Common myeloid progenitor, CD34-positive (primary cell): ENCODE measurements around the gene CNOT4.
A peak's percentile ranks its signal among the peaks of the same experiment; 100 is the strongest.

ENCODE experiments used
- CTCF ChIA-PET: fragments of 350-600 bp; sonication (Branson Sonifier 250); formaldehyde crosslinking; loops from one replicate; lab custom pipeline; 2021; ENCODE audit warnings: antibody characterized with exemption; lab: Charles Lee
- POLR2A ChIA-PET: fragments of 350-600 bp; sonication (Branson Sonifier 250); formaldehyde crosslinking; loops from one replicate; lab custom pipeline; 2021; ENCODE audit warnings: antibody characterized with exemption; lab: Charles Lee
- DNase-seq, 3 donors: peaks; one replicate each; pipeline versions ENCODE4 v3.0.0 to v3.0.0-alpha.2; 2013
- H3K27ac ChIP-seq, 2 experiments: 1 replicate in 1 of 2; 2 replicates in 1 of 2; pipeline ENCODE4 v1.7.0; 2013; ENCODE audit warnings: inconsistent platforms in 2 of 2, low read length in 2 of 2, mild to moderate bottlenecking in 2 of 2, low read depth in 1 of 2, moderate library complexity in 1 of 2; ENCODE audit not compliant: severe bottlenecking in 2 of 2, insufficient read depth in 1 of 2, poor library complexity in 1 of 2
- H3K27me3 ChIP-seq, 5 experiments: replicated peaks in 2 of 5; 1 replicate in 3 of 5; 2 replicates in 2 of 5; pipeline versions ENCODE4 v1.6.1 to v1.7.0; 2013; ENCODE audit warnings: low read length in 4 of 5, mild to moderate bottlenecking in 2 of 5, moderate library complexity in 2 of 5, inconsistent platforms in 1 of 5; ENCODE audit not compliant: insufficient read depth in 5 of 5, control insufficient read depth in 4 of 5
- H3K36me3 ChIP-seq, 4 experiments: 1 replicate in 2 of 4; 2 replicates in 2 of 4; pipeline versions ENCODE4 v1.6.1 to v1.7.0; 2013; ENCODE audit warnings: low read length in 3 of 4, control low read depth in 1 of 4, mild to moderate bottlenecking in 1 of 4; ENCODE audit not compliant: control insufficient read depth in 4 of 4, insufficient read depth in 4 of 4
- H3K4me1 ChIP-seq, 4 experiments: 1 replicate in 3 of 4; 2 replicates in 1 of 4; pipeline versions ENCODE4 v1.6.1 to v1.7.1; 2013; ENCODE audit warnings: low read length in 3 of 4, mild to moderate bottlenecking in 3 of 4, control low read depth in 1 of 4, inconsistent platforms in 1 of 4, moderate library complexity in 1 of 4; ENCODE audit not compliant: control insufficient read depth in 4 of 4, insufficient read depth in 4 of 4; ENCODE audit errors: control extremely low read depth in 1 of 4
- H3K4me3 ChIP-seq, 7 experiments: 1 replicate in 4 of 7; 2 replicates in 3 of 7; pipeline versions ENCODE4 v1.5.1 to v1.7.0; 2013; ENCODE audit warnings: mild to moderate bottlenecking in 7 of 7, low read length in 6 of 7, moderate library complexity in 6 of 7, inconsistent platforms in 2 of 7, low read depth in 2 of 7, control low read depth in 1 of 7; ENCODE audit not compliant: insufficient read depth in 4 of 7, control insufficient read depth in 1 of 7; ENCODE audit errors: extremely low read depth in 1 of 7
- H3K9me3 ChIP-seq, 5 experiments: 1 replicate in 4 of 5; 2 replicates in 1 of 5; pipeline versions ENCODE4 v1.6.1 to v1.7.1; 2013; ENCODE audit warnings: low read length in 4 of 5, mild to moderate bottlenecking in 2 of 5, inconsistent platforms in 1 of 5, low read depth in 1 of 5, moderate library complexity in 1 of 5; ENCODE audit not compliant: control insufficient read depth in 4 of 5, insufficient read depth in 2 of 5; ENCODE audit errors: control extremely low read depth in 1 of 5
- WGBS: methylation state at CpG from one replicate; pipeline ENCODE4 v1.1.5; 2013; ENCODE audit not compliant: insufficient coverage; 5-methylcytosine and 5-hydroxymethylcytosine counted together

The CNOT4 gene

DNA sequence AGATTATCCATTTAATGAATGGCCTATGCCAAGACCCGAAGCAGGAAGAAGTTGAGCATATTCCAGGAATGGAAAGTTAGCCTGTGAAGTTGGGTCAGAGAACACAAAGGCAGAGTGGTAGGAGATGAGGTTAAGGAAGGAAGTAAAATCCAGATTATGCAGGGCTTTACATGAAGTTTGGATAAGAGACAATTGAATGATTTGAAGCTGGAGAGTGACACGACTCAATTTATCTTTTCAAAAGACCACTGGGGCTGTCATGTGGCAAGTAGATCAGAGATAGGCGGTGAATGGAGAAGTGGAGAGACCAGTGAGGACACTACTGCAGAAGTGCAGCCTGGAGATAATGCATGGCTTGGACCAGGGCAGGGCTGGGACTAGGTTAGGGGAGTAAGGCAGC is 7.2 kb upstream of the CNOT4 start:
- Histone ChIP-seq H3K27me3 (no peaks in the 10 kb centered on the region), H3K4me1 (no peaks in the 10 kb centered on the region), H3K36me3 (no peaks in the 10 kb centered on the region), H3K27ac (no peak overlapping the region), H3K4me3 (no peak overlapping the region), H3K9me3 (no peaks in the 10 kb centered on the region)
- DNase-seq = peak in 2 of 3 donors; percentile 9 to 28
- 82% methylated on average over 3 of the region's 3 CpGs for WGBS
- ChIA-PET CTCF (no interaction called here), POLR2A (no interaction called here)

DNA sequence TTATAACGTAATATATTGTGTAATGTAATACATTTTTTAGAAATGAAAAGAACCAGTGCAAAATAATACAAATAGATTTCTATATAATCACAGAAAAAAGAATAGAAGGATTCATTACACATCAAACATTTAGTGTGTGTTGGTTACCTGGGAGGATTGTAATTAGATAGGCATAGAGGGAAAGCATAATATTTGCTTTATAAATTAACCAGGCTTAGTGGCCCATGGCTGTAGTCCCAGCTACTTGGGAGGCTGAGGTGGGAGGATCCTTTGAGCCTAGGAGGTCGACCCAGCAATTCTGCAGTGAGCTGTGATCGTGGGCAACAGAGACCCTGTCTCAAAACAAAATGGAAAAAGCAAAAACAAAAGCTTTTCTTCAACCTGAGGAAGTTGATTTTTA is 5.0 kb upstream of the CNOT4 start:
- POLR2A ChIA-PET = interaction anchor here (0.8 kb wide), 1 partner anchor 43 kb away, joined by 5 read pairs; the partner anchor contains the start of gene NUP205
- 100% methylated on average over 1 of the region's 3 CpGs for WGBS

DNA sequence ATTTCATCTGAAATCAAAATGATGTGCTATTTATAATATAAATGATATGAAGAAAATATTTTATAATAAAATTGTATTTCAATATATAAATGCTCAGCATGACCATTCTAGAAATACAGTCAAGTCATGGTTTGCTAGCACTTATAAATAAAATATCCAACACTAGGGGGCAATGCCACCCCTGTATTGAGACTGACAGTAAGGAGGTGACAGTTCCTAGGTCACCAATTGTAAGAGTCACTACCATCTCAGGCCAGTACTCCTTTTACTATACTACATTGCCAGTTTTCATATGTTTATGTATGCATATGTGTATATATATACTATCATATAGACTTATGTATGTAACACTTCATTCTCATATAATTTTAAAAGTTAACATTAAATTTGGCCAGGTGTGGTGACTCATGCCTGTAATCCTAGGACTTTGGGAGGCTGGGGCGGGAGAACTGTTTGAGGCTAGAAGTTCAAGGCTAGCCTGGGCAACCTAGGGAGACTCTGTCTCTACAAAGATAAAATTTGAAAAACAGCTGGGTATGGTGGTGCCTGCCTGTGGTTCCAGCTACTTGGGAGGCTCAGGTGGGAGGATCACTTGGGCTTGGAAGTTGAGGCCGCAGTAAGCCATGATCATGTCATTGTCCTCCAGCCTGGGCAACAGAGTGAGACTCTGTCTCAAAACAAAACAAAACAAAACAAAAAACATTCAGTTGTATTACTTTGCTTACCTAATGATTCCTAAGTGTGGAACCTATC is 2.4 kb upstream of the CNOT4 start:
- POLR2A ChIA-PET = no interaction called here

More for the DNA sequence above, 5.0 kb upstream of the CNOT4 start:
- H3K4me3 ChIP-seq = no peak overlapping the region
- peaks cover 4 to 10% (median 7%) of the 10 kb centered on the region in 4 experiments for H3K4me1 ChIP-seq
- CTCF ChIA-PET = interaction anchor here (1.0 to 2.0 kb wide), 3 partner anchors 45 to 130 kb away, joined by 3 to 6 read pairs (median 3); no protein-coding TSS in a partner anchor
- no peak overlapping the region for H3K27ac ChIP-seq
- H3K36me3 ChIP-seq = no peaks in the 10 kb centered on the region
- H3K9me3 ChIP-seq = no peaks in the 10 kb centered on the region
- DNase-seq = no peak
- H3K27me3 ChIP-seq = no peaks in the 10 kb centered on the region

DNA sequence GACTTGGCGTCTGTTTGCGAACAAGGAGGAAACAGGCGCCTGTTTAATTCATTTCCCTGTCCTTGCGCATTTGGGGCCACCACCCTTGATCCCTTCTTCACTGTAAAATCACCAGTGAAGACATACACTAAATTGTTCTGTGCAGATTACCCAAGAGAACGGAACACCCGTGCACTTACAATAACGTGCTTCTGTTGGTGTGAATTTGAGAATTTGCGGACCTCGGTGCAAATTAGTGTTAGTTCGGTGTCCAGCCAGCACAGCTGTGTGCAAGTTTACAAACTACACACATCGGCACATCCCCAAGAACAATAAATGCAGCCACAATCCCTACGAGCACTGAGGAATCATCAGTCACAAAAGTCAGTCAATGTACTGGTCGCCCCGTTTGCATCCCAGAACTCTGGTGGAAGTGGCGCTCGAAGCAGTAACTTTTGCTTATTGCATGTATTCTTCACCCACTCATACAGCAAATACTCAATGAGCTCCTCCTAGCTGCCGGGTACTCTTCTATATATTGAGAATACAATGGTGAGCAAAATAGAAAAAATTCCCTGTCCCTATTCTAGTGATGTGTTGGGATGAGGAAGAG is 786 bp upstream of the CNOT4 start:
- H3K9me3 ChIP-seq = no peaks in the 10 kb centered on the region
- CTCF ChIA-PET = interaction anchor here (0.6 to 1.4 kb wide), 9 partner anchors 10 to 215 kb away, joined by 3 to 5 read pairs (median 4); no protein-coding TSS in a partner anchor
- no peaks in the 10 kb centered on the region for H3K27me3 ChIP-seq
- peaks cover 10 to 33% (median 19%) of the 10 kb centered on the region in 4 experiments for H3K4me1 ChIP-seq
- H3K36me3 ChIP-seq = no peaks in the 10 kb centered on the region
- peak overlapping the region in 1 of 2 experiments; percentile 98 for H3K27ac ChIP-seq
- POLR2A ChIA-PET = no interaction called here
- peak overlapping the region; percentile 74 to 100 (median 96) for H3K4me3 ChIP-seq
- WGBS = 0% methylated on average over 8 of the region's 17 CpGs
- DNase-seq = peak in 2 of 3 donors; percentile 15 to 27

More for the DNA sequence above, 2.4 kb upstream of the CNOT4 start:
- 100% methylated on average over 1 of the region's 2 CpGs for WGBS
- H3K4me1 ChIP-seq = peaks cover 10 to 28% (median 19%) of the 10 kb centered on the region in 4 experiments
- DNase-seq = peak; percentile 83 to 93 (median 93)
- no peak overlapping the region for H3K27ac ChIP-seq
- no peaks in the 10 kb centered on the region for H3K9me3 ChIP-seq
- CTCF ChIA-PET = interaction anchor here (1.2 kb wide), 1 partner anchor 46 kb away, joined by 4 read pairs; the partner anchor contains the start of gene NUP205
- H3K36me3 ChIP-seq = no peaks in the 10 kb centered on the region
- H3K27me3 ChIP-seq = no peaks in the 10 kb centered on the region
- no peak overlapping the region for H3K4me3 ChIP-seq

DNA sequence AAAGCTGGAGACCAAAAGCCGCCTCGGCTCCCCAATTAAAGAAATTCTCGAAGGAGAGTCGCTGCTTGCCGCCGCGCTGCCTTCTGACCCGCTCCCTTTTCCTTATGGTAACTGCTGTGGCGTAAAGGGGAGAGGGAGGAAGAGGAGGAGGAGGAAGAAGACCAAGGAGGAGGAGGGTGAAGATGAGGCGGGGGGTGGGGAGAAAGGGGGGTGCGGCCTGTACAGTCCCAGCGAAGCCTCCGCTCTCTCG is 388 bp downstream of the CNOT4 start:
- Histone ChIP-seq H3K27ac (peak overlapping the region; percentile 95 to 98), H3K4me3 (peak overlapping the region; percentile 84 to 100 (median 96)), H3K27me3 (no peaks in the 10 kb centered on the region), H3K4me1 (peaks cover 10 to 33% (median 19%) of the 10 kb centered on the region in 4 experiments), H3K36me3 (peaks cover 0 to 3% (median 0%) of the 10 kb centered on the region in 4 experiments), H3K9me3 (no peaks in the 10 kb centered on the region)
- DNase-seq = no peak
- ChIA-PET POLR2A (interaction anchor here (1.7 kb wide), 1 partner anchor 15 kb away, joined by 3 read pairs; no protein-coding TSS in a partner anchor), CTCF (interaction anchor here (1.8 kb wide), 1 partner anchor 9 kb away, joined by 9 read pairs; no protein-coding TSS in a partner anchor)
- 0% methylated on average over 5 of the region's 14 CpGs for WGBS

DNA sequence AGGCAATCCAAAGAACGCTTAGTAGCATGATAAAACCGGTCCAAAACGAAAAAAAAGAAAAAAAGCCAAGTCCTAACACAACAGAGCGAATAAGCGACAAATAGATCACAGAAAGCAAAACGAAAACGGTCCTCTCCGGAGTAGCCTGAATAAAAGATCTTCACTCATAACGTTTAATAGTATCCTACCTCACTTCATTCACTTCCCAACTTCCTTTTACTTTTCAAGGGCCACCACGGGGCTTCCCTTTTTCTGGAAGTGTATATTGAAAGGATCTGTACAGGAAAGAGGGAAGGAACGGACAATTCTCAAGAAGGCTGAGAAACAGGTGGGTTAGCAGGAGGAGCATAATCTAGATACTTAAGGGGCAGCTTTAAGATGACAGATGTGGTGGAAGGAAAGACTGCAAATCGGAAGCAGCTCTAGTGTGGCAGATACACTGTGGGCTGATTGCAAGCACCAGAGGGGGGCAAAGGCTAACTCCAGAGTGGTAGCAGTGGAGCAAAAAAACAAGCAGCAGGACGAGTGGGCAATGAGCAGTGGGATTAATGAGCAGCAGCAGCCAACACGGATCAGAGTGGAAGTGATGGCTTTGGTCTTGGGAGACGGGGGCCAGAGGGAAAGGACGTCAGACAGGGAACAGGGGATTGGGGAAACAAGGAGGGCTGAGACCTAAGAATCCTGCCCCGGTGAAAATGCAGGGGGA is 866 bp downstream of the CNOT4 start:
- H3K9me3 ChIP-seq = no peaks in the 10 kb centered on the region
- 0% methylated on average over 7 of the region's 17 CpGs for WGBS
- CTCF ChIA-PET = interaction anchor here (1.8 kb wide), 1 partner anchor 9 kb away, joined by 9 read pairs; no protein-coding TSS in a partner anchor
- H3K27ac ChIP-seq = peak overlapping the region; percentile 95 to 98
- no peaks in the 10 kb centered on the region for H3K27me3 ChIP-seq
- H3K4me1 ChIP-seq = peaks cover 10 to 33% (median 19%) of the 10 kb centered on the region in 4 experiments
- POLR2A ChIA-PET = interaction anchor here (0.6 to 1.7 kb wide), 2 partner anchors 15 to 83 kb away, joined by 3 to 5 read pairs; no protein-coding TSS in a partner anchor
- H3K36me3 ChIP-seq = peaks cover 0 to 3% (median 0%) of the 10 kb centered on the region in 4 experiments
- DNase-seq = peak; percentile 49 to 88 (median 82)
- peak overlapping the region; percentile 84 to 100 (median 96) for H3K4me3 ChIP-seq
